ENCODE data around the gene FOXN3.

DNA sequence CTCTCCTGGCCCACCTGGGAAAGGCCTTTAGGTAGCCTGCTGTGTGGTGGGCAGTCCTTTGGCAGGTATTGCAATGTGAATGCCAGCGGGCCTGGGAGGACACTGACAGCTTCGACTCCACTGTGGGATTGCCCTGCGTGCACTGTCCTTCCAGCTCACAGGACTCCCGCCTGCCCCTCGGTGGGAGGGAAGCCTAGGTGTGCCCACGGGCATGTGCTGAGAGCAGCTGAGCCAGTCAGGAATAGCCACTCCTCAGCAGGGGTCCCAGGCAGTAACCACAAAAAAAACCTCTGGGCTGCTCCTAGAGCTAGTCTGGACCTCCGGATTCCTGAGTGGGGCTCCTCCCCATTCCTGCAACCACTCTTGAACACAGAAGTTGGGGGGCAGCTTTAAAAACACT lies 278.2 kb downstream of the FOXN3 start:
- no peak for TF ChIP-seq EP300 (IDR thresholded peaks at IDR 0.05; ENCODE audit: borderline replicate concordance in 1 of 2, low read depth in 1 of 2, low read length in 1 of 2)
- TF ChIP-seq, protein P1, sequence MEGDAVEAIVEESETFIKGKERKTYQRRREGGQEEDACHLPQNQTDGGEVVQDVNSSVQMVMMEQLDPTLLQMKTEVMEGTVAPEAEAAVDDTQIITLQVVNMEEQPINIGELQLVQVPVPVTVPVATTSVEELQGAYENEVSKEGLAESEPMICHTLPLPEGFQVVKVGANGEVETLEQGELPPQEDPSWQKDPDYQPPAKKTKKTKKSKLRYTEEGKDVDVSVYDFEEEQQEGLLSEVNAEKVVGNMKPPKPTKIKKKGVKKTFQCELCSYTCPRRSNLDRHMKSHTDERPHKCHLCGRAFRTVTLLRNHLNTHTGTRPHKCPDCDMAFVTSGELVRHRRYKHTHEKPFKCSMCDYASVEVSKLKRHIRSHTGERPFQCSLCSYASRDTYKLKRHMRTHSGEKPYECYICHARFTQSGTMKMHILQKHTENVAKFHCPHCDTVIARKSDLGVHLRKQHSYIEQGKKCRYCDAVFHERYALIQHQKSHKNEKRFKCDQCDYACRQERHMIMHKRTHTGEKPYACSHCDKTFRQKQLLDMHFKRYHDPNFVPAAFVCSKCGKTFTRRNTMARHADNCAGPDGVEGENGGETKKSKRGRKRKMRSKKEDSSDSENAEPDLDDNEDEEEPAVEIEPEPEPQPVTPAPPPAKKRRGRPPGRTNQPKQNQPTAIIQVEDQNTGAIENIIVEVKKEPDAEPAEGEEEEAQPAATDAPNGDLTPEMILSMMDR (IDR thresholded peaks at IDR 0.05) = no peak
- TF ChIP-seq ELF1 (IDR thresholded peaks at IDR 0.05) = no peak
- no peak for TF ChIP-seq MXI1 (IDR thresholded peaks at IDR 0.05; ENCODE audit: low read depth, low read length)
- TF ChIP-seq, protein P2, sequence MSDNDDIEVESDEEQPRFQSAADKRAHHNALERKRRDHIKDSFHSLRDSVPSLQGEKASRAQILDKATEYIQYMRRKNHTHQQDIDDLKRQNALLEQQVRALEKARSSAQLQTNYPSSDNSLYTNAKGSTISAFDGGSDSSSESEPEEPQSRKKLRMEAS (IDR thresholded peaks at IDR 0.05; ENCODE audit: low read depth) = no peak
- no peak for TF ChIP-seq TEAD4 (IDR thresholded peaks at IDR 0.05; ENCODE audit: borderline replicate concordance, insufficient read depth)
- no peak for TF ChIP-seq FOXJ3 (CRISPR knock-in tag; IDR thresholded peaks at IDR 0.05)
- TF ChIP-seq, protein P3, sequence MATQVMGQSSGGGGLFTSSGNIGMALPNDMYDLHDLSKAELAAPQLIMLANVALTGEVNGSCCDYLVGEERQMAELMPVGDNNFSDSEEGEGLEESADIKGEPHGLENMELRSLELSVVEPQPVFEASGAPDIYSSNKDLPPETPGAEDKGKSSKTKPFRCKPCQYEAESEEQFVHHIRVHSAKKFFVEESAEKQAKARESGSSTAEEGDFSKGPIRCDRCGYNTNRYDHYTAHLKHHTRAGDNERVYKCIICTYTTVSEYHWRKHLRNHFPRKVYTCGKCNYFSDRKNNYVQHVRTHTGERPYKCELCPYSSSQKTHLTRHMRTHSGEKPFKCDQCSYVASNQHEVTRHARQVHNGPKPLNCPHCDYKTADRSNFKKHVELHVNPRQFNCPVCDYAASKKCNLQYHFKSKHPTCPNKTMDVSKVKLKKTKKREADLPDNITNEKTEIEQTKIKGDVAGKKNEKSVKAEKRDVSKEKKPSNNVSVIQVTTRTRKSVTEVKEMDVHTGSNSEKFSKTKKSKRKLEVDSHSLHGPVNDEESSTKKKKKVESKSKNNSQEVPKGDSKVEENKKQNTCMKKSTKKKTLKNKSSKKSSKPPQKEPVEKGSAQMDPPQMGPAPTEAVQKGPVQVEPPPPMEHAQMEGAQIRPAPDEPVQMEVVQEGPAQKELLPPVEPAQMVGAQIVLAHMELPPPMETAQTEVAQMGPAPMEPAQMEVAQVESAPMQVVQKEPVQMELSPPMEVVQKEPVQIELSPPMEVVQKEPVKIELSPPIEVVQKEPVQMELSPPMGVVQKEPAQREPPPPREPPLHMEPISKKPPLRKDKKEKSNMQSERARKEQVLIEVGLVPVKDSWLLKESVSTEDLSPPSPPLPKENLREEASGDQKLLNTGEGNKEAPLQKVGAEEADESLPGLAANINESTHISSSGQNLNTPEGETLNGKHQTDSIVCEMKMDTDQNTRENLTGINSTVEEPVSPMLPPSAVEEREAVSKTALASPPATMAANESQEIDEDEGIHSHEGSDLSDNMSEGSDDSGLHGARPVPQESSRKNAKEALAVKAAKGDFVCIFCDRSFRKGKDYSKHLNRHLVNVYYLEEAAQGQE (IDR thresholded peaks at IDR 0.05; ENCODE audit: low read depth, low read length) = no peak
- no peak for TF ChIP-seq SIN3A (IDR thresholded peaks at IDR 0.05; ENCODE audit: borderline replicate concordance, low read depth, low read length)
- TF ChIP-seq, protein P4, sequence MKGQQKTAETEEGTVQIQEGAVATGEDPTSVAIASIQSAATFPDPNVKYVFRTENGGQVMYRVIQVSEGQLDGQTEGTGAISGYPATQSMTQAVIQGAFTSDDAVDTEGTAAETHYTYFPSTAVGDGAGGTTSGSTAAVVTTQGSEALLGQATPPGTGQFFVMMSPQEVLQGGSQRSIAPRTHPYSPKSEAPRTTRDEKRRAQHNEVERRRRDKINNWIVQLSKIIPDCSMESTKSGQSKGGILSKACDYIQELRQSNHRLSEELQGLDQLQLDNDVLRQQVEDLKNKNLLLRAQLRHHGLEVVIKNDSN (IDR thresholded peaks at IDR 0.05; ENCODE audit: borderline replicate concordance, low read depth) = no peak
- TF ChIP-seq TAF1 (IDR thresholded peaks at IDR 0.05; ENCODE audit: borderline replicate concordance, low read depth, low read length) = no peak
- no peak for TF ChIP-seq POLR2AphosphoS5 (IDR thresholded peaks at IDR 0.05; ENCODE audit: low read depth, low read length)

Measured in SK-N-SH (cell line).